ENCODE measurements around the gene SNRPN. TPM values are rescaled to one million over a fixed set of nuclear protein-coding genes. Genes with fewer than 3 reads are reported as not detected.
"Not testable (repeated sequence)": the region's sequence is repeated elsewhere in the genome, so short reads cannot be mapped to it uniquely, and the experiment has no call there.

The SNRPN gene
- total and polyA plus RNA-seq, 2 experiments from 2014 or later = 225 to 283 TPM

DNA sequence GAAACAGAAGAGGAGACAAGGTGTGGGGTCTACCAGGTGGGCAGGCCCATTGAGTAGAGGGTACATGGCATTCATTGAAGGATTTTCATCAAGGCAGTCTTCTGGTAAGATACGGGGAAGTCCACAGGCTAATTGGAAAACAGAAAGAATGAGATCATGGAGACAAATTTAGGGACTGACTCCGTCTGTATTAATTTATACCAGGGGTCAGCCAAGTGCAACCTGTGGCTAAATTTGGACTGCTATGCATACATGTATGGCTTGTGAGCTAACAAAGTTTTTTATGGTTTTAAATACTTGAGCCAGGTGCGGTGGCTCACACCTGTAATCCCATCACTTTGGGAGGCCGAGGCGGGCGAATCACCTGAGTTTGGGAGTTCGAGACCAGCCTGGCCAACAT is 21.1 kb upstream of the SNRPN start:
- H3K4me1 ChIP-seq (ENCODE audit: insufficient read depth) = no peaks in the 10 kb centered on the region
- H3K9me2 ChIP-seq (replicated peaks; ENCODE audit: insufficient read depth) = no peaks in the 10 kb centered on the region
- H4K20me1 ChIP-seq (ENCODE audit: insufficient read depth, poor library complexity, severe bottlenecking) = no peaks in the 10 kb centered on the region
- H3K27ac ChIP-seq = no peak overlapping the region
- H3K36me3 ChIP-seq (replicated peaks; ENCODE audit: insufficient read depth, low read depth) = no peaks in the 10 kb centered on the region
- WGBS (ENCODE audit: low lambda C conversion rate, missing lambda C conversion rate) = 95% methylated on average over 7 of the region's 7 CpGs
- no peaks in the 10 kb centered on the region for H3K27me3 ChIP-seq
- H3K4me3 ChIP-seq = no peak overlapping the region
- H3K4me2 ChIP-seq = no peak overlapping the region
- H2AFZ ChIP-seq = no peak overlapping the region
- H3K9me3 ChIP-seq (ENCODE audit: low read depth) = no peaks in the 10 kb centered on the region
- DNase-seq (ENCODE audit: low spot score) = no peak
- no peaks in the 10 kb centered on the region for H3K79me2 ChIP-seq
- no peak for TF ChIP-seq EZH2 (IDR thresholded peaks at IDR 0.05; ENCODE audit: borderline replicate concordance)
- TF ChIP-seq, protein P1, sequence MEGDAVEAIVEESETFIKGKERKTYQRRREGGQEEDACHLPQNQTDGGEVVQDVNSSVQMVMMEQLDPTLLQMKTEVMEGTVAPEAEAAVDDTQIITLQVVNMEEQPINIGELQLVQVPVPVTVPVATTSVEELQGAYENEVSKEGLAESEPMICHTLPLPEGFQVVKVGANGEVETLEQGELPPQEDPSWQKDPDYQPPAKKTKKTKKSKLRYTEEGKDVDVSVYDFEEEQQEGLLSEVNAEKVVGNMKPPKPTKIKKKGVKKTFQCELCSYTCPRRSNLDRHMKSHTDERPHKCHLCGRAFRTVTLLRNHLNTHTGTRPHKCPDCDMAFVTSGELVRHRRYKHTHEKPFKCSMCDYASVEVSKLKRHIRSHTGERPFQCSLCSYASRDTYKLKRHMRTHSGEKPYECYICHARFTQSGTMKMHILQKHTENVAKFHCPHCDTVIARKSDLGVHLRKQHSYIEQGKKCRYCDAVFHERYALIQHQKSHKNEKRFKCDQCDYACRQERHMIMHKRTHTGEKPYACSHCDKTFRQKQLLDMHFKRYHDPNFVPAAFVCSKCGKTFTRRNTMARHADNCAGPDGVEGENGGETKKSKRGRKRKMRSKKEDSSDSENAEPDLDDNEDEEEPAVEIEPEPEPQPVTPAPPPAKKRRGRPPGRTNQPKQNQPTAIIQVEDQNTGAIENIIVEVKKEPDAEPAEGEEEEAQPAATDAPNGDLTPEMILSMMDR (IDR thresholded peaks at IDR 0.05; ENCODE audit: poor library complexity) = no peak
- no peak for TF ChIP-seq EZH2phosphoT487 (IDR thresholded peaks at IDR 0.05; ENCODE audit: low read depth, severe bottlenecking, unreplicated experiment)

DNA sequence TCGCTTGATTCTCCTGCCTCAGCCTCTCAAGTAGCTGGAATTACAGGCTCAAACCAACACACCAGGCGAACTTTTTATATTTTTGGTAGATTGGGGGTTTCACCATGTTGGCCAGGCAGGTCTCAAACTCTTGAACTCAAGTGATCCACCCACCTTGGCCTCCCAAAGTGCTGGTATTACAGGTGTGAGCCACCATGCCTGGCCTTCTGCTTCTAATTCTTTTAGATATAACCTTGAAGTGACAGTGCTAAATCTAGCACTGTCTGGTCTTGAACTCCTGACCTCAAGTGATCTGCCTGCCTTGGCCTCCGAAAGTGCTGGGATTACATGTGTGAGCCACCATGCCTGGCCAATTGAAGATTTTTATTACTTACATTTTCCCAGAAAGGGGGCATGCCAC is 16.6 kb upstream of the SNRPN start:
- H3K9me3 ChIP-seq (ENCODE audit: low read depth); H3K27ac ChIP-seq; H3K4me3 ChIP-seq; DNase-seq (ENCODE audit: low spot score); H4K20me1 ChIP-seq (ENCODE audit: insufficient read depth, poor library complexity, severe bottlenecking); H3K4me2 ChIP-seq; H3K27me3 ChIP-seq; H2AFZ ChIP-seq; H3K36me3 ChIP-seq (replicated peaks; ENCODE audit: insufficient read depth, low read depth); H3K9me2 ChIP-seq (replicated peaks; ENCODE audit: insufficient read depth); H3K4me1 ChIP-seq (ENCODE audit: insufficient read depth); H3K79me2 ChIP-seq: not testable (repeated sequence)
- WGBS (ENCODE audit: low lambda C conversion rate, missing lambda C conversion rate) = 75% methylated on average over 3 of the region's 3 CpGs

DNA sequence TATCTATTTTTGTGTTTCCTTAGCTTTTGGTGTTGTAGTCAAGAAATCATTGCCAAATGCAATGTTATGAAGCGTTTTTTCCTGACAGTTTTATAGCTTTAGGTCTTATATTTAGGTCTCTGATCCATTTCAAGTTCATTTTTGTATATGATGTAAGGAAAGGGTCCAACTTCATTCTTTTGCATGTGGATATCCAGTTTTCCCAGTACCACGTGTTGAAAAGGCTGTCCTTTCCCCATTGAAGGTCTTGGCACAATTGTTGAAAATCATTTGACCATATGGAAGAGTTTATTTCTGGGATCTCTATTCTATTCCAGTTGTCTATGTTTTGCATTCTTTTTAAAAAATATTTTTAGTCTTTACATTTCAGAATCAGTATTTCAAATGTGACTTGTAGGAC is 14.6 kb upstream of the SNRPN start:
- no peaks in the 10 kb centered on the region for H3K79me2 ChIP-seq
- H3K4me2 ChIP-seq = no peak overlapping the region
- no peak for DNase-seq (ENCODE audit: low spot score)
- H3K27me3 ChIP-seq = no peaks in the 10 kb centered on the region
- no peak overlapping the region for H2AFZ ChIP-seq
- no peaks in the 10 kb centered on the region for H3K4me1 ChIP-seq (ENCODE audit: insufficient read depth)
- WGBS (ENCODE audit: low lambda C conversion rate, missing lambda C conversion rate) = 54% methylated on average over 2 of the region's 2 CpGs
- no peaks in the 10 kb centered on the region for H3K9me3 ChIP-seq (ENCODE audit: low read depth)
- no peaks in the 10 kb centered on the region for H3K9me2 ChIP-seq (replicated peaks; ENCODE audit: insufficient read depth)
- H3K36me3 ChIP-seq (replicated peaks; ENCODE audit: insufficient read depth, low read depth) = no peaks in the 10 kb centered on the region
- H3K4me3 ChIP-seq = no peak overlapping the region
- no peak overlapping the region for H3K27ac ChIP-seq
- no peaks in the 10 kb centered on the region for H4K20me1 ChIP-seq (ENCODE audit: insufficient read depth, poor library complexity, severe bottlenecking)
- TF ChIP-seq EZH2phosphoT487 (IDR thresholded peaks at IDR 0.05; ENCODE audit: low read depth, severe bottlenecking, unreplicated experiment) (no peak), EZH2 (IDR thresholded peaks at IDR 0.05; ENCODE audit: borderline replicate concordance) (no peak)
- TF ChIP-seq, protein P1 (IDR thresholded peaks at IDR 0.05; ENCODE audit: poor library complexity) = no peak

DNA sequence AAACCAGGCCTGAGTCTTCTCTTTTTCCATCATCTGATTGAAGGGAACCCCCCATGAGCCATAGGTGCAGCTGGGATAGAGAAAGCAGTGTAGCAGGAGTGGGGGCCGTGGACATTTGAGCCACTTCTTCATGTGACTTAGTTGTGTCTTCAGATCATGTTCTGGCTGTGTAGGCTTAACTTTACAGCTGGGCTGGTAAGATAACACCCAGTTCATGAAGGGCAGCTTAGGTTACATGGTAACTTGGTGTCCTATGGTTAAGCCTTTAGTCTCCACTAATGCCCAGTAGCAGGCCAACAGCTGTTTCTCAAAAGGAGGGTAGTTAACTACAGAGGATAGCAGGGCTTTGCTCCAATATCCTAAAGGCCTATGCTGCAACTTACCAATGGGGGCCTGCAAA is 11.4 kb upstream of the SNRPN start:
- TF ChIP-seq, protein P1 (IDR thresholded peaks at IDR 0.05; ENCODE audit: poor library complexity) = no peak
- no peak for TF ChIP-seq EZH2phosphoT487 (IDR thresholded peaks at IDR 0.05; ENCODE audit: low read depth, severe bottlenecking, unreplicated experiment)
- TF ChIP-seq EZH2 (IDR thresholded peaks at IDR 0.05; ENCODE audit: borderline replicate concordance) = no peak
- DNase-seq (ENCODE audit: low spot score) = no peak

More for the DNA sequence above, 11.4 kb upstream of the SNRPN start:
- no peak overlapping the region for H3K27ac ChIP-seq
- H3K79me2 ChIP-seq = no peaks in the 10 kb centered on the region
- H3K4me2 ChIP-seq = no peak overlapping the region
- H3K9me2 ChIP-seq (replicated peaks; ENCODE audit: insufficient read depth) = no peaks in the 10 kb centered on the region
- H3K27me3 ChIP-seq = no peaks in the 10 kb centered on the region
- WGBS (ENCODE audit: low lambda C conversion rate, missing lambda C conversion rate) = 61% methylated on average over 1 of the region's 1 CpG
- H3K4me3 ChIP-seq = no peak overlapping the region
- H2AFZ ChIP-seq = no peak overlapping the region
- H3K4me1 ChIP-seq (ENCODE audit: insufficient read depth) = no peaks in the 10 kb centered on the region
- no peaks in the 10 kb centered on the region for H4K20me1 ChIP-seq (ENCODE audit: insufficient read depth, poor library complexity, severe bottlenecking)
- no peaks in the 10 kb centered on the region for H3K9me3 ChIP-seq (ENCODE audit: low read depth)
- H3K36me3 ChIP-seq (replicated peaks; ENCODE audit: insufficient read depth, low read depth) = no peaks in the 10 kb centered on the region
